Activated CD4-positive, alpha-beta T cell treated with anti-CD3 and anti-CD28 coated beads, Interleukin-2, amount 50 U/mL, for 48 hours (primary cell): Measurements from ENCODE around the gene KIF4A.
"Not testable (repeated sequence)": the region's sequence is repeated elsewhere in the genome, so short reads cannot be mapped to it uniquely, and the experiment has no call there.

Experiments
- DNase-seq, 2 experiments: peaks; one replicate each; pipeline ENCODE4 v3.0.0-alpha.2; 2020

The KIF4A gene

GRCh38 chrX:70289793-70290770 lies at the start of gene KIF4A, which contains the start of gene PDZD11:
Gene KIF4A, plus strand, starts transcription at chrX:70290104. Its CDS starts 355 bp downstream, at chrX:70290459.
Gene PDZD11, minus strand, starts transcription at chrX:70289927. Its CDS starts 586 bp downstream, at chrX:70289341.
- peak; percentile 76 to 84 for DNase-seq

GRCh38 chrX:70240751-70241150 lies 49.2 kb upstream of the KIF4A start:
- DNase-seq, result no peak

GRCh38 chrX:70241501-70241900 lies 48.4 kb upstream of the KIF4A start:
- DNase-seq, result no peak

GRCh38 chrX:70243601-70244000 lies 46.3 kb upstream of the KIF4A start:
- DNase-seq, result not testable (repeated sequence)

- DNase-seq, result no peak
These were observed 45.0 kb upstream of the KIF4A start for GRCh38 chrX:70244881-70245280.

GRCh38 chrX:70247252-70247651 lies 42.7 kb upstream of the KIF4A start:
- no peak for DNase-seq

- DNase-seq, result no peak
These were observed 37.4 kb upstream of the KIF4A start for GRCh38 chrX:70252491-70252890.

GRCh38 chrX:70253377-70254062 lies 36.4 kb upstream of the KIF4A start:
- DNase-seq, result no peak

- no peak for DNase-seq
These were observed 35.9 kb upstream of the KIF4A start for GRCh38 chrX:70254063-70254400.

GRCh38 chrX:70254909-70255308 lies 35.0 kb upstream of the KIF4A start:
- no peak for DNase-seq

- DNase-seq, result no peak
These were observed 34.5 kb upstream of the KIF4A start for GRCh38 chrX:70255452-70255851.

- no peak for DNase-seq
These were observed 32.2 kb upstream of the KIF4A start for GRCh38 chrX:70257423-70258288.

- DNase-seq, result no peak
These were observed 29.8 kb upstream of the KIF4A start, which contains the start of gene P2RY4 for GRCh38 chrX:70260104-70260503. Gene P2RY4, minus strand, starts transcription at chrX:70260204. Its CDS starts 580 bp downstream, at chrX:70259624.

GRCh38 chrX:70262952-70263567 lies 26.8 kb upstream of the KIF4A start:
- DNase-seq, result peak; percentile 36 to 48

GRCh38 chrX:70264784-70265183 lies 25.1 kb upstream of the KIF4A start:
- DNase-seq, result no peak

- DNase-seq, result no peak
These were observed 21.9 kb upstream of the KIF4A start, which contains the start of gene ARR3 for GRCh38 chrX:70268034-70268433. Gene ARR3, plus strand, starts transcription at chrX:70268334. Its CDS starts 1,052 bp downstream, at chrX:70269386.

GRCh38 chrX:70274029-70274428 lies 15.9 kb upstream of the KIF4A start:
- DNase-seq, result not testable (repeated sequence)

- no peak for DNase-seq
These were observed 10.8 kb upstream of the KIF4A start for GRCh38 chrX:70279081-70279480.

GRCh38 chrX:70280573-70280972 lies 9.3 kb upstream of the KIF4A start:
- DNase-seq, result no peak

GRCh38 chrX:70281951-70282350 lies 8.0 kb upstream of the KIF4A start, which contains the start of gene RAB41:
Gene RAB41, plus strand, starts transcription at chrX:70282172. Its CDS starts 46 bp downstream, at chrX:70282218.
- DNase-seq, result no peak

- no peak for DNase-seq
These were observed 624 bp upstream of the KIF4A start for GRCh38 chrX:70289168-70289792.

- DNase-seq, result no peak
These were observed 2.9 kb downstream of the KIF4A start for GRCh38 chrX:70292788-70293187.
